HG02623 (cell line): ENCODE results near the gene SPNS2.

Experiments used
- ATAC-seq: cut with Tn5 transposase; IDR thresholded peaks from one replicate; pipeline ENCODE4 v1.9.1; 2021; ENCODE audit warnings: moderate library complexity; ENCODE audit not compliant: unreplicated experiment

SPNS2 gene

GRCh38 chr17:4548061-4548461 is 49.4 kb downstream of the SPNS2 start:
- no peak for ATAC-seq

- ATAC-seq, result no peak
Observed at GRCh38 chr17:4548721-4549531, 50.2 kb downstream of the SPNS2 start.

GRCh38 chr17:4549781-4550533 is 51.3 kb downstream of the SPNS2 start:
- no peak for ATAC-seq

GRCh38 chr17:4550534-4551039 is 51.9 kb downstream of the SPNS2 start:
- ATAC-seq, result no peak

GRCh38 chr17:4551141-4551540 is 52.5 kb downstream of the SPNS2 start:
- ATAC-seq, result no peak

- ATAC-seq, result no peak
Observed at GRCh38 chr17:4551796-4552525, 53.3 kb downstream of the SPNS2 start.

GRCh38 chr17:4553669-4554068 is 55.0 kb downstream of the SPNS2 start:
- ATAC-seq, result no peak

GRCh38 chr17:4554441-4554996 is 55.8 kb downstream of the SPNS2 start:
- ATAC-seq, result peak; percentile 8

GRCh38 chr17:4554997-4555799 is 56.5 kb downstream of the SPNS2 start, which contains the start of gene MYBBP1A:
Gene MYBBP1A (minus strand): TSS chr17:4555384. CDS start chr17:4555324, 60 bp downstream.
- ATAC-seq, result peak; percentile 79

- no peak for ATAC-seq
Observed at GRCh38 chr17:4555873-4556759, 57.4 kb downstream of the SPNS2 start.

- ATAC-seq, result no peak
Observed at GRCh38 chr17:4556996-4557395, 58.3 kb downstream of the SPNS2 start.

GRCh38 chr17:4557626-4558346 is 59.1 kb downstream of the SPNS2 start:
- no peak for ATAC-seq

- ATAC-seq, result no peak
Observed at GRCh38 chr17:4558347-4558971, 59.8 kb downstream of the SPNS2 start.

- no peak for ATAC-seq
Observed at GRCh38 chr17:4559139-4559791, 60.6 kb downstream of the SPNS2 start.

- no peak for ATAC-seq
Observed at GRCh38 chr17:4559966-4560365, 61.3 kb downstream of the SPNS2 start.

- no peak for ATAC-seq
Observed at GRCh38 chr17:4560421-4560820, 61.7 kb downstream of the SPNS2 start, which contains the start of gene GGT6. Gene GGT6 (minus strand): TSS chr17:4560577. CDS start chr17:4560521, 56 bp downstream.

- no peak for ATAC-seq
Observed at GRCh38 chr17:4560837-4561256, 62.2 kb downstream of the SPNS2 start.
